Amniotic epithelial cell (primary cell): ENCODE results near the gene UXT.

Source experiments
- DNase-seq: peaks from one replicate; pipeline ENCODE4 v3.0.0-alpha.2; 2010; ENCODE audit warnings: low read depth

Gene UXT

DNA sequence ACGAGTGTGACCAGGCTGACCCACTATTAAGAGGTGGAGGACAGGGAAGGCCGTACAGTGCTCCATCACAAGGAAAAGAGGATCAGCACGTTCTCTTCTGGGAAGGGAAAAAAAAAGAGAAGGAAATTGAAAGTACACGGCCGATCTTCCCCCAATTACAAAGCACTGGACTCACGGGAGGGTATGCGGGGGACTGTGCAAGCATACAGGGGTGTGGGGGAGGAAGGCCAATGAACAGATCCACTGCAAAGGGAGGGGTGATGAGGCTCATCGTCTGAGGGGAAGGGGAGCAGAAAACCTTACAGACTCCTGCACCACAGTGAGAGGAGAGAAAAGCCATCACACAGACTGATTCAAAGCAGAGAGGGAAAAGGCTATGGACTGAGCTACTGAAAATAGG lies 9.7 kb downstream of the UXT start:
- peak; percentile 32 for DNase-seq

DNA sequence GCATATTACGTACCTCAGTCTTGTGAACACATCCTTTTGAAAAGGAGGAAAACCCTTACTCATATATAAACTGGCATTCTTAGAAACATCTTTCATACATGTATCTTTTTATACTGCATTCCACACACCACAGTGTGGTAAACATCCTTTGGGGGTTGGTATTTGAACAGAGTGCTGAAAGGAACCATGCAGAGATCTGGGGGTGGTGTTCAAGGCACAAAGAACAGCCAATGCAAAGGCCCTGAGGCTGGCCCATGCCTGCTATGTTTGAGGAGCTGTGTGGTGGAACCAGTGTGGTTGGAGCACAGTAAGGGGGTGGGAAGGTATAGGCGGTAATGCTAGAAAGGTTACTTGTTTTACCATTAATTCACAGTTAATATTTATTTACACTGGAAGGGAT lies 10.6 kb downstream of the UXT start:
- DNase-seq: peak; percentile 69

DNA sequence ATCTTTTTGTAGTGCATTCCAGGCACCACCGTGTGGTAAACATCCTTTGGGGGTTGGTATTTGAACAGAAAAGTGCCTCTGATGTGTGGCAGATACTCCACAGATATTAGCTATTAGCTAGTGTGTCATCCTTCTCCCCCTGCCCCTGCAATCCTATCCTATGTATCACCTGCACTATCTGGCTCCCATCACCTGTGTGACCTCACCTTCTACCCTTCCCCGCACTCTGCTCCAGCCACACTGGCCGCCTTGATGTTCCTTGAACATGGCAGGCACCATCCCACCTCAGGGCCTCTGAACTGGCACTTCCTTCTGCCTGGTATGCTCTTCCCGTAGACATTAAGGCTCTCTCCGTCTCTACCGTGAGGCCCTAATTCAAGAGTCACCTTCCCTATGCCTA lies 12.3 kb downstream of the UXT start:
- DNase-seq: no peak

DNA sequence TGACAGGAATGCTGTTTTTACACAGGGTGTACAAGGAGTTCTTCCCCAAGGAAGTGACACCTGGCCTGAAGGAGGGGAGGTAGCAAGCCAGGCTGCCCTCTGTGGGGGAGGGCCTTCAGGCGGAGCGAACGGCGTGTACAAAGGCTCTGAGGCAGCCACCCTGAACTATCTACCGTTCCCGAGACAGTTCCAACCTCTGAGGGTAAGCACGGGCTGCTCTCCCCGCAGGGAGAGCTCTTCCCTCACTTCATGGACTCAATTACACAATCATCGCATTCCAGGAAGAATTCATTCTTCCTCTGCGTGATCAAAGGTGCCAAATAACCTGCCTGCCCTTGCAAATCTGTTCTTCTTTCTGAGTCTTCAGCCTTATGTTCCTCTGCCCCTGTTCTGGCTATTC lies 13.4 kb downstream of the UXT start:
- DNase-seq: peak; percentile 70

DNA sequence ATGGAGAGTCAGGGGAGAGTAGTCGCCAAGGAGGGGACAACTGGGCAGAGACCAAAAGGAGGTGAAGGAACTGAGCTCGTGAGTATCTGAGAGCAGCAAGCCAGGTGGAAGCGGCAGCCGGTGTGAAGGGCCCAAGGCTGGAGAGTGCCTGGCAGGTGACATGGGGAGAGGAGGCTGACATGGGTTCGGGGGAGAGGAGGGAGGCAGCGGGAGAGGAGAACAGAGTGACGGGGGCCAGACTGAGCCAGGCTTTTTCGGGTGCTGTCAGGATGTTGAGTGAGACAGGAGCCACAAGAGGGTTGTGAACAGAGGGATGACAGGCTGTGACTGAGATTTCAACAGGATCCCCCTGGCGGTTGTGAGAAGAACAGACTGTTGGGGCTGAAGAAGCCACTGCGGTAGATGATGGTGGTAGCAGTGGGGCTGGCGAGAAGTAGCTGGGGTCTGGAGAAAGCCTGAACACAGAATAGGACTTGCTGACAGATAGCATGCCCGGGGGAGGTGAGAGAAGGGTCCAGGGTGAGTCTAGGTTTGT lies 14.4 kb downstream of the UXT start:
- DNase-seq: no peak

DNA sequence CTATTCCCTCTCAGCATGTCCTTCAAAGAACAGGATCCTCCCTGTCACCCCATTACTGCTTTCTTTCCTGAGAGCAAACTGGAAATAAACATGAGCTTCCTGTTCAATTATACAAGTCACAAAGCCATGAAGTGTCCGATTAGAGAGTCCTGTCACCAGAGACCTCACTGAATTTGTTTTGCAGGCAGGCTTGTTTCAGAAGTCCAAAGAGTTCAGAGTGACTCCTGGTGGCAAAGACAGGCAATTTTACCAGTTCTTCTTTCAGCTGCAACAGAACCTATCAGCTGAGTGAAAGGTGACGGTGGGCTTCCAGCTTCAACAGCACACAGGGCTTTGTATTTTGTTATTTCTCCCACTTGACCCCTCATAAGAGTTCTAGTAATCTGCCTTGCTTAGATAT lies 15.1 kb downstream of the UXT start:
- peak; percentile 40 for DNase-seq

DNA sequence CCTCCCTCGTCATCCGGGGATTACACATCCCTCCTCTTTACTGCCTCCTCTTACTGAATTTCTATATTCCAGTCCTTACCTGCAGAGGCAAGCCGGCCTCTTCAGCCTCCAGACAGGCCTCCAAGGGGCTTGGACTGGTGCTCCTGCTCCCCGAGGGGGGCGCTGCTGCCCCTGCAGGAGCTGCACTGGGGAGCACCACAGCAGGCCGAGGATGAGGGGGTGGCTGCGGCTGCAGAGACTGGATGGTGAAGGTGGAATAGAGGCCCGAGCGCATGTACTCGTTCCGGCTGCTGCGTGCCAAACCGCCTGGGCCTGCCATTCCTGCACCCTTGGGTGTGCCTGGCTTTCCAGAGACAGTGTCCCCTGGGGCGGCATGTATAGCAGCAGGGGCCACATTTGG lies 20.2 kb downstream of the UXT start:
- DNase-seq: no peak

DNA sequence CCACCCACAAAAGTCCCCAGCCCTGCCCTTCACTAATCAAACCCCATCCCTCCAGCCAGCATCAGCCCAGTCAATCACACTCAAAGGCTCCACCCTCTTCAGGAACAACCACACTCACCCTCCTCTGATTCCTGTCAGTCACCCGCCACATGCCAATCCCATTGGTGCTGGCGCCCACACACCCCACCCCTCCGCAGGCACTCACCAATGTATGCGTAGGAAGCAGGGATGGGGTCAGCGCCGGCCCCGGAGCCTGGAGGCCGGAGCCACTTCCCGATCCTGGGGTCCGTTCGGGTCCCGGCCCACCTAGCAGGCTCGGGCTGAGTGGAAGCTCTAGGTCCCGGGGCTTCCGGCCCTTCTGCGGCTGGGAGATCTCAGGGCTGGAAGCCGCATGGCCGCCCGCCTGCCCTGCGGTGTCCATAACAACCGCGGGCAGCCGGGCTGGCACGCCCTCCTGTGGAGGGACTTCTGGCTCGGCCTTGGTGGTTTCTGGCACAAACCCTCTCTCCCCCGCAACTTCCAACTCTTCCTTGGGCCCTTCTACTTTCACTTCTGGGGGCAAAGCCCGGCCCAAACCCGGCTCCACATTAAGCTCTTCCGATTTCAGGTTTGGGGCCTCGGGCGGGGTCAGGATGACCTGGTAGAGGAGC lies 21.3 kb downstream of the UXT start:
- peak; percentile 81 for DNase-seq

DNA sequence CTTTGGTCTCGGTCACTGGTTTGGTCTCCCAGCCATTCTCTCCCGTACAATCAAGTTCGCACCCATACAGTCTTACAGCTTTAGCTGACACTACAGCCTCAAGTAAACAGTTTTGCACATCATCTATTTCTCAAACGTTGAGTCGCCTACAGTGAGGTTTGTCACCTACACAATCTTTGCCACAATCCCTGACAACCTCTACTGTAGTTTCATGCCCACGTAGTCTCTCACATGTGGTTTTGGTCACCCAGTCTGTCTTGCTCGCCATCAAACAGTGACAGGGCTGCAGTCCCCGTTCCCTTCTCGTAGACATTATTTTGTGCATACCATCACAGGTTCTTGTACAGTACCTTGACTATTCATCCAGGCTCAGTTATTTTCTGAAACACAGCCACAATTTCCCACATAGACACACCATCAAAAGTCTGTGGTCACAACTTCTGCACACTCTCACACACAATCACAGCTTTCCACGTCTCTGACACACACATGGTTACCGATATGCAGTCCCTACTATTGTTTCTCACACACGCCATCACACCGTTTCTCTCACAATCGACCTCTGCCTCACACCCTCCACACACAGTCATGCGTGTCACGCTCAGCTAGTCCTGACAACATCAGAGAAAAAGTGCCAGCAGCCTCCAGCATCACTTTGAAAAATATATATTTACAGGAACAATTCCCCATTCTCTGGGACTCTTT lies 24.0 kb downstream of the UXT start:
- no peak for DNase-seq

DNA sequence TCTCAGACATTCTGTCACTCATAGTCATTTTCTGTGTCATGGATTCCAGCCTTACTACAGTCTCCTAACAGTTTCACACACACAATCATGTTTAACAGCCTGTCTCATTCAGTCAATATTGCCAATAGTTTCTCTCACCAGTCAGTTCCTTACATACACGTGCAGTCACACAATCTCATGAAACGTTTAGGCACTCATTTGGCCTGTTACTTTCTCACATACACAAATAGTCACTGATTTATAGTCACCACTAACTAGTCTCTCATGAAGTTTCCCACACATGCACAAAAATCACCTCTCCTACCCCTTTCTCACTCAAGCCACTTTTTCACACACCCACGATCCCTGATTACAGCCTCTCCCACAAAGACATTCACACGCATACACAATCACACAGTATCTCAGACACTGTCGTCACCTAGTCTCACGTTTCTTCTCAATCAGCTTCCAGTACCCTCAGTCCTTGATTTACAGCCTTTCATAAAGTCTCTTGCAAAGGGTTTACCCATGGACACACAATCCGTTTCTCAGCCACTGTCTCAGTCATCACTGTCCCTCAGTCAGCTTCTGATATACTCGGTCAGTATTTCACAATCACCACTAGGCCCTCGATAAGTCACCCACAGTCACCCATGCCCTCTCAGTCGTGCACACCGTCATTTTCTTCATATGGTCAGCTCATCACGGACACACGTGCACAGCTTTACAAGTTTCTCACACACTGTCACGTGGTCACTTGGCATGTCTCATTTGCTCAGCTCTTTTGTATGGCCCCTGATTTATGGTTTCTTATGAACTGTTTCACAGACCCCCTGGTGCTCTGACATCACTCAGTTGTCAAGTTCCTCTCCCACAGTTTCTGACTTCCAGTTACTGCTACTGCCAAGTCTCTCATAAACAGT lies 25.0 kb downstream of the UXT start:
- no peak for DNase-seq

DNA sequence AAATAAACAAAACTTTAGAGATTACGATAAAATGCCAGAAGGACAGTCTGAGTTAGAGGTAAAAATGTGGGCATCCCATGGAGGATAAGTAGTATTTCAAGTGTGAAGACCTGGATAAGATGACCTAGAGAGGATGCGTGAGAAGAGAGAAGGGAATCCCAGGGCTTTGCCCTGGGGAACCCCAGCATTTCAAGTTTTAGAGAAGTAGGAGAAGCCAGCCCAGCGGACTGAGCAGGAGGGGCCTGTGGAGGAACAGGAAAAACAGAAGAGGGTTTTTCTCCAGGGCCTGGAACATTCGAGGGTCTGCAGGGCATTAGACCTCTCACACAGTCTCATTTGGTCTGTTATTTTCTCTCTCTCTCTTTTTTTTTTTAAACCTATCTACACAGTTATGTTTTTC lies 26.3 kb downstream of the UXT start:
- no peak for DNase-seq

DNA sequence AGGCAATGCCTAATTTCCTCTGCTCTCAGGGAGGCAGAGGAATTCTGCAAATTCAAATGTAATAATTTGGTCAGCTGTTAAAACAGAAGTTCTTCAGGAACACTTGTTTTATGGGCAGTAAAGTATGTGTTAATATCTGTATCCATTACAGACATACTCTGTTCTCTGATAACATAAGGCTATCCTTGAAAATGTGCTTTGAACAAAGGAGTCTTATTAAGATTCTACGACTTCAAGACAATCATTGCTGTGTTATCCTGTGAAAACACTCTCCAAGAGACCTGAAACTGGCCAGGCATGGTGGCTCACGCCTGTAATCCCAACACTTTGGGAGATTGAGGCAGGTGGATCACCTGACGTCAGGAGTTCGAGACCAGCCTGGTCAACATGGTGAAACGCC lies 27.3 kb downstream of the UXT start:
- DNase-seq: no peak

DNA sequence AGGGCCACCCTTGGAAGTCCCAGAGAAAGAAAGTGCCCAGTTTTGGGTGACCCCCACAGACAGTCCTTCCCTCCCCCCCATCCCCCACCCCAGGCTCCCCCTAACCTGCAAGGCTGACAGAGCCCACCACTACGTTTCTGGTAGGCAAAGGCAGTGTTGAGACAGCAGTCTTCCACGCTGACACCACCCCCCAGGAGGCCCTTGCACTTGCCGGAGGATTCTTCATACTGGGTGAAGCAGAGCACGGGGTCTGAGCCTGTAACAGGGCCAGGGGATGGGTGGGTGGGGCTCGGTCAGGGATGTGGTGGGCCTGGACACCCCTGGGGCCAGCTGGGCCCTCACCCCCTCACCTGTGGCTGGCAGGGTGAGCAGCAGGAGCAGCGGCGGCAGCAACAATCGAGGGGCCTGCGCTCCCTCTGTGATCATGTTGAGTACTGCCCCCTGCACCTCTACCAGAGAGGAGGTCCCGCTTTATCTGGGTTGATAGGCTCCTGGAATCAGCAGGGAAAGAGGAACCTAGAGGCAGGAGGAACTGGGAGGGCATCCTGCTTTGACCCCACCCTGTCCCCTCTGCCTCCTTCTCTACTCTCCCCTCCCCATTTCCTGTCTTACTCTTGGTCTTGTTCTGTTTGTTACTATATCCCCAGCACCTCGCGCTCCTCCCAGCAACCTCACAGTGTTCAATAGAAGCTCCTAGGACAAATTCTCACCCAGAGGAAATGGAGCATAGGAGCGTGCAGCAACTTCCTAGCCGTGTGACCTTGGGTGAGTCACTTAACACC lies 29.4 kb downstream of the UXT start, which contains the start of gene CFP:
CFP (minus strand) TSS at position 512 of the 782 bp plus-strand sequence; CDS start at position 426, 86 bp downstream.
- no peak for DNase-seq

DNA sequence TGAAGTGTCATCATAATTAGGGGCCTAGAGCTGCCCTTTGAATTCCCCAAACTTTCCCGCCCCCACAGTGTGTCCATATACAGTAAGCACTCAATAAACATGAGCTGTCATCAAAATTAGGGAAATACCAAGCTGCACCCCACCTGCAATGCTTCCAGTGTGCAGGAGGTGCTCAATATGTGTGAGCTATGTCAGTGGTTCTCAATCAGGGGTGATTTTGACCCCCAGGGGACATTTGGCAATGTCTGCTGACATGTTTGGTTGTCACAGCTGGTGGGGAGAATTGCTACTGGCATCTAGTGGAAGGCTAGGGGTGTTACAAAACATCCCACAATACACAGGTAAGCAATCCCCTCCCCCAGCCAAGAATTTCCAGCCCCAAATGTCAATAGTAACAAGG lies 30.0 kb downstream of the UXT start:
- no peak for DNase-seq

DNA sequence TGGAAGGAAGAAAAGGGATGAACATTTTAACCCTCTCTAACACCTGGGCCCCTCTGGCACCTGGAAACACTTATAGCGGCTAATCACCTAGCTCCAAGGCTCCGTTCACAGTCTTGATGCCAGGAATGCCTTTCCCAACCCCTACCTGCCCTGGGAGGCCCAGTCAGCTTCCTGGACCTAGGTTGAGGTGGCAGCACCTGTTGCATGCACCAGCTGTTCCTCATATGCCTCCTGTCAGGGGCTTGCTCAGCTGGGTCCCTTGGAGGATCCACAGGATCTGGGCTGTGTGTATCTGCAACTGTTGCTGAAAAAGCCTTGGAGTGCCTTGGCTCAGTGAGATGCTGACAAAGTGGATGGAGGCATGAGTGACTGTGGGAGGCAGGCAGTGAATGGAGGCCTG lies 33.6 kb downstream of the UXT start:
- DNase-seq: no peak

DNA sequence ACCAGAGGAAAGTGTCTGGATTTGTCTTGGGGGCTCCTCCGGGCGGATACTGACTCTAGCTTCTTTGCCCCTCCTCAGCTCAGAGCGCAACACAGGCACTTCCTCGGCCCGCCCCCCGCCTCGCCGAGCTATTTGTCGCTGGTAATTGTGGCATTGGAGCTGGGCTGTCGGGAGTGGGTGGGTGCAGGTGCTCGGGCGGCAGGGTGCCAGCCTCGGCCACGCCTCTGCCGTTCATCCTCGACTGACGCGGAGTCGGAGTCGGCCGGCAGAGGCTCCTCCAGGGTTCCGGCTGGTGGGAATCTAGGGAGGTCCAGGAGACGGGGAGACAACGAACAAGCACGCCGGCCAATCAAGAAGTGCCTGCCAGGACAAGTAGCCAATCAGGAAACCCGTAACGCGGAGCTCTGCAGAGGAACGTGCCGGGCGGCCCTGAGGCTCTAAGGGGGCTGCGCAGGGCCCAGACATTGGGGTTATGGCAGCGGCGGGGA lies 35.4 kb downstream of the UXT start:
- peak; percentile 81 for DNase-seq

DNA sequence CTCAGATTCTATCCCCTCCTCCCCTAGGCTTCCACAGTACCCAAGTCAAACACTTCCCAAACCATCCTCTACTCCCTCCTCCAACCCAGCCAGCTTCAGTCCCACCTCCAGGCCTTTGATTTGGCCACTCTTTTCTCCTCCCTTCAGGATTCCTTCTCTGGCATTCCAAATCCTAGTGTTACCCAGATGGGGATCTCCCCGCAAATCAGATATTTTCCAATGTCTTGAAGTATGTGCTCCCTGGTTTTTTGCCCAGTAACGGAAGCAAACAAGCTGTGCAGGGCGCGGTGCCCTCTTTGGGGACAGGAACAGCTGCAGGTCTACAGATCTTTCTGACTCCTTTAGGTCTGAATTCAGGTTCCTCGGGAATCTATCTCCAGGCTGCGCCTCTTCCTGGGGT lies 37.1 kb downstream of the UXT start:
- DNase-seq: no peak

DNA sequence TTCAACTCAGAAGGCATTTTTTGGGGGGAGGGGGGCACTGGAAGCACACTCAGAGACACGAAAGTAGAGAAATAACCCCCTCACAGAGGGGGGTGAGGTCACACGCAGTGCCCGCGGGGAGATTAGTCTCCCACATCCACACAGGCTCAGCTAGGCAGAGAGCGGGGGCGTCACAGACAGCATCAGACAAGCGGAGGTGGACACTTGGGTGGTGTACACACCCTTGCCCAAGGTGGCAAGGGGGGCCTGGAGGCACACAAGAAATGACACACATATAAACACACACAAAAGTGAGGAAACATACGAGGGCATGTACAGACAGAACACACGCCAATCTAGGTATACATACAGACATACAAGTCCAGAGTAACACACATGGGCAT lies 38.7 kb downstream of the UXT start:
- no peak for DNase-seq

DNA sequence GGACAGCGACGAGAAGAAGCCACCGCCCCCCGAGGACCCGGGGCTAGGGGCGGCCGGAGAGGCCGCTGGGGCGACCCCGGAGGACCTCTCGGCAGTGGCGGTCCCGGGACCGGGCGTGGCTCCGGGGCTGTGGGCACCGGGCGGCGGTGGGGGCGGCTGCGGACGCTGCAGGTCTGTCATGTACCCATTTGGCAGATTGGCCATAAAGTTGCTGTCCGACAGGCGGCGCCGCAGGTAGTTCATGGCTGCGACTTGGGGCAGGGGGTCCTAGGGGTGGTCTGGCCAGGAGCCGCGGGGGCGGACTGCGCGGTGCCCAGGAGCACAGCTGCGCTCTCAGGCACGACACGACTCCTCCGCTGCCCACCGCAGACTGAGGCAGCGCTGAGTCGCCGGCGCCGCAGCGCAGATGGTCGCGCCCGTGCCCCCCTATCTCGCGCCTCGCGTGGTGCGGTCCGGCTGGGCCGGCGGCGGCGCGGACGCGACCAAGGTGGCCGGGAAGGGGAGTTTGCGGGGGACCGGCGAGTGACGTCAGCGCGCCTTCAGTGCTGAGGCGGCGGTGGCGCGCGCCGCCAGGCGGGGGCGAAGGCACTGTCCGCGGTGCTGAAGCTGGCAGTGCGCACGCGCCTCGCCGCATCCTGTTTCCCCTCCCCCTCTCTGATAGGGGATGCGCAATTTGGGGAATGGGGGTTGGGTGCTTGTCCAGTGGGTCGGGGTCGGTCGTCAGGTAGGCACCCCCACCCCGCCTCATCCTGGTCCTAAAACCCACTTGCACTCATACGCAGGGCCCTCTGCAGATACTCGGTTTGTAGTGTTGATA lies 39.3 kb downstream of the UXT start, which contains the start of gene SYN1:
SYN1 (minus strand) TSS at position 372 of the 817 bp plus-strand sequence; CDS start at position 243, 129 bp downstream.
- peak; percentile 72 for DNase-seq

DNA sequence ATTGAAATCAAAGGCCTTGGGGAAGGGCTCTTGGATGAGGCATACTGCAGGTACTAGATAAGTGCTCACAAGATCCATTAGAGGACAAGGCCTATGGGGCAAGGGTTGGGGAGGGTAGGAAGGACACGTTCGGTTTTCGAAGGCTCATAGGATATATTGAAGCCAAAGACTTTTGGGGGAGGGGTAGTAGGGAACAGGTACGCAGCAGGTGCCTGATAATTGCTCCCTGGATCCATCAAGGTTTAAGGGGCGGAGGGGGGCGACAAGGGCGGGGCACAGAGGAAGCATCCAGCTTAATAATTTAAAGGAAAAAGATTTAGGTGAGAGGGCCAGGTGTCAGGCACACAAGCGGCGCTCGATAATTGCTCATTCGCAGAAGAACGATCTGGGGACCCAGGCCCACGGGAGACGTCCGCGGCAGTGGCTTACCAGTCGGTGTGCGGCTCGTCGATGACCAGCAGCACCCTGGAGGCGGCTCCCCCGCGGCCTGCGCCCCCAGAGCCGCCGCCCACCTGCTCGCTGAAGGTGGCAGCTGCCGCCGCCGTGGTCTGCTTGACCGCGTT lies 40.0 kb downstream of the UXT start:
- no peak for DNase-seq
